ENCODE measurements around the gene ZDHHC1. TPM values are rescaled to one million over a fixed set of nuclear protein-coding genes. Genes with fewer than 3 reads are reported as not detected.

The ZDHHC1 gene
- total and polyA plus RNA-seq, 2 donors (not counting 3 experiments of a cell fraction or from before 2014, with no cell fraction given) = 11.4 to 14.4 TPM

DNA sequence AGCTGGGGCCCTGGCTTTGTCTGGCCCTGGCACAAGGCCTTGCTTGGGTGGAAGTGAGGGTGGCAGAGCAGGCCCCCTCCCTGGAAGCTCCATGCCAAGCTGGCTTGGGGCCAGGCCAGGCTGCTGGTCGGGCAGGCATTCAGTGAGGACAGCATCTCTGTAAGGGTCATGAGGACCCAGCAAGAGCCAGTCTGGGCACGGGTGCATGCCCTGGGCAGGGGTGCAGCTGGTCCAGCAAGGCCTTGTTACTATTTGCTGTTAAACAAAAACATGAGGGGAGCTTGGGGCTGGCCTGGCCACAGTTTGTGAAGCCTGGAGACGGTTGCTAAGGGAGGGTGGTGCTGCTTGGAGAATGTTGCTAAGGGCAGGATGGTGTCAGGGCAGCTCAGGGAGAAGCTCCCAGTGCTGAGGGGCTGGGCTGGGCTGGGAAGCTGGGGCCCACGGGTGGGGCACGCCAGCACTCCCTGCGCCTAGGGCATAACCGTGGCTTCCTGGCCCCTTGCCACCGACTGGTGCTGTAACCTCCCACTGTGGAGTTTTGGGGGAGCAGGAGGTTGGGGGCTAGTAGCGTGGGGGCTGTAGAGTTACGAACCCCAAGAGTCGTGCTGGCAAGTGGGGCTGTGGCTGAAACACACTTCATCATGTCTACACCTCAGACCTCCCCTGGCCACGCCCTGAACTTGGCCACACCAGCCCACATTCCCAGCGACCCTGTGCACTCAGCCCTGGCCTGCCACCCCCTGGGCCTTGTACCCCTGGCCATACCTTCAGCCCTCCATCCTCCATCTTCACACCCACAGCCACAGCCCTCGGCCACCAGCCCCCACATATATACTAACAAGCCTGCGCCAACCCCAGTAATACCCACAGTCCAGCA, 24.6 kb downstream of the ZDHHC1 start:
- ChIA-PET CTCF (interaction anchor here (0.6 to 3.1 kb wide), 7 partner anchors 17 to 131 kb away, joined by 3 to 34 read pairs (median 4); partner anchors contain the start of genes KCTD19 and LRRC36), POLR2A (no interaction called here)
- DNase-seq (ENCODE audit: low read depth, low spot score) (no peak), FAIRE-seq (no peak)
- Histone ChIP-seq H3K9me1 (replicated peaks; ENCODE audit: control insufficient read depth, extremely low read depth, insufficient read depth, low read length) (no peaks in the 10 kb centered on the region), H2AFZ (ENCODE audit: low read depth, low read length) (no peak overlapping the region), H3K4me2 (ENCODE audit: insufficient read depth, low read length) (no peak overlapping the region), H3K4me1 (ENCODE audit: control insufficient read depth, extremely low read depth, insufficient read depth, low read length) (peaks cover 13% of the 10 kb centered on the region), H3K27ac (ENCODE audit: insufficient read depth, low read depth, low read length) (no peak overlapping the region), H4K20me1 (replicated peaks; ENCODE audit: control insufficient read depth, extremely low read depth, insufficient read depth, low read length) (no peaks in the 10 kb centered on the region), H3K79me2 (ENCODE audit: control insufficient read depth, insufficient read depth, low read length) (no peaks in the 10 kb centered on the region), H3K9me3 (replicated peaks; ENCODE audit: control insufficient read depth, insufficient read depth, low read length) (no peaks in the 10 kb centered on the region), H3K36me3 (ENCODE audit: control insufficient read depth in 2 of 2, extremely low read depth in 1 of 2, insufficient read depth in 2 of 2, low read length in 2 of 2) (no peaks in the 10 kb centered on the region), H3K27me3 (ENCODE audit: control insufficient read depth in 2 of 2, insufficient read depth in 2 of 2, low read length in 2 of 2) (peaks cover 9 to 11% of the 10 kb centered on the region in 2 experiments), H3K4me3 (replicated peaks in 1 of 3; ENCODE audit: insufficient read depth in 1 of 3, low read depth in 1 of 3, low read length in 3 of 3) (no peak overlapping the region), H3K9ac (replicated peaks; ENCODE audit: extremely low read depth, insufficient read depth, low read length) (no peak overlapping the region)
- dilution Hi-C loops (cut with MboI; ENCODE audit: extremely low pct_ligation_motif_present, low sequenced_read_pairs) = no loop called here
- no TSS peak for BruUV-seq (replicated peaks)
- intact Hi-C loops (cut with micrococcal nuclease) = loop anchor here (10.0 kb wide), 2 partner anchors 197 to 437 kb away; partner anchors contain the start of genes E2F4, ELMO3 and EXOC3L1
- TF ChIP-seq POLR2A (IDR thresholded peaks at IDR 0.05; ENCODE audit: low read depth, low read length) (no peak), POLR2AphosphoS5 (IDR thresholded peaks at IDR 0.05; ENCODE audit: insufficient read depth, low read depth, low read length) (no peak), JUN (IDR thresholded peaks at IDR 0.05; ENCODE audit: borderline replicate concordance, insufficient read depth, insufficient read length, low read depth) (no peak), MYC (IDR thresholded peaks at IDR 0.05; ENCODE audit: low read depth, low read length) (no peak), GATA2 (IDR thresholded peaks at IDR 0.05; ENCODE audit: insufficient read depth, insufficient read length, low read depth, low read length) (no peak), FOS (IDR thresholded peaks at IDR 0.05; ENCODE audit: borderline replicate concordance, insufficient read depth, low read length) (no peak), EZH2 (IDR thresholded peaks at IDR 0.05; ENCODE audit: borderline replicate concordance, low read depth, low read length, severe bottlenecking) (no peak)
- TF ChIP-seq, protein P1, sequence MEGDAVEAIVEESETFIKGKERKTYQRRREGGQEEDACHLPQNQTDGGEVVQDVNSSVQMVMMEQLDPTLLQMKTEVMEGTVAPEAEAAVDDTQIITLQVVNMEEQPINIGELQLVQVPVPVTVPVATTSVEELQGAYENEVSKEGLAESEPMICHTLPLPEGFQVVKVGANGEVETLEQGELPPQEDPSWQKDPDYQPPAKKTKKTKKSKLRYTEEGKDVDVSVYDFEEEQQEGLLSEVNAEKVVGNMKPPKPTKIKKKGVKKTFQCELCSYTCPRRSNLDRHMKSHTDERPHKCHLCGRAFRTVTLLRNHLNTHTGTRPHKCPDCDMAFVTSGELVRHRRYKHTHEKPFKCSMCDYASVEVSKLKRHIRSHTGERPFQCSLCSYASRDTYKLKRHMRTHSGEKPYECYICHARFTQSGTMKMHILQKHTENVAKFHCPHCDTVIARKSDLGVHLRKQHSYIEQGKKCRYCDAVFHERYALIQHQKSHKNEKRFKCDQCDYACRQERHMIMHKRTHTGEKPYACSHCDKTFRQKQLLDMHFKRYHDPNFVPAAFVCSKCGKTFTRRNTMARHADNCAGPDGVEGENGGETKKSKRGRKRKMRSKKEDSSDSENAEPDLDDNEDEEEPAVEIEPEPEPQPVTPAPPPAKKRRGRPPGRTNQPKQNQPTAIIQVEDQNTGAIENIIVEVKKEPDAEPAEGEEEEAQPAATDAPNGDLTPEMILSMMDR (IDR thresholded peaks at IDR 0.05; ENCODE audit: extremely low read depth in 1 of 2, insufficient read depth in 1 of 2, low read depth in 1 of 2, low read length in 2 of 2) = no peak
- TF ChIP-seq, protein P2, sequence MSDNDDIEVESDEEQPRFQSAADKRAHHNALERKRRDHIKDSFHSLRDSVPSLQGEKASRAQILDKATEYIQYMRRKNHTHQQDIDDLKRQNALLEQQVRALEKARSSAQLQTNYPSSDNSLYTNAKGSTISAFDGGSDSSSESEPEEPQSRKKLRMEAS (IDR thresholded peaks at IDR 0.05; ENCODE audit: insufficient read depth, insufficient read length) = no peak
